ENCODE results near the gene PDCL2. TPM values are rescaled to one million over a fixed set of nuclear protein-coding genes. Genes with fewer than 3 reads are reported as not detected.

Gene PDCL2
- total RNA-seq, 1 experiment from 2014 or later, result not detected

- no peak for TF ChIP-seq CTCF (IDR thresholded peaks at IDR 0.05; ENCODE audit: unreplicated experiment)
- H3K4me1 Mint-ChIP-seq (ENCODE audit: insufficient read depth, unreplicated experiment), result peaks cover 25% of the 10 kb centered on the region
- ChIA-PET POLR2A (interaction anchor here (1.2 to 3.5 kb wide), 4 partner anchors 16 to 122 kb away, joined by 3 to 55 read pairs (median 12); partner anchors contain the start of gene CLOCK), CTCF (interaction anchor here (0.6 to 1.9 kb wide), 7 partner anchors 27 to 977 kb away, joined by 3 to 5 read pairs (median 3); partner anchors contain the start of gene SRD5A3)
- BruUV-seq (replicated peaks), result no TSS peak
- H3K4me3 Mint-ChIP-seq (ENCODE audit: unreplicated experiment), result no peak overlapping the region
- no peaks in the 10 kb centered on the region for H3K27me3 Mint-ChIP-seq (ENCODE audit: insufficient read depth, unreplicated experiment)
- H3K36me3 Mint-ChIP-seq (ENCODE audit: insufficient read depth, unreplicated experiment), result peaks cover 4% of the 10 kb centered on the region
- peak; percentile 60 for DNase-seq (ENCODE audit: unreplicated experiment)
- H3K9me3 Mint-ChIP-seq (ENCODE audit: unreplicated experiment), result no peaks in the 10 kb centered on the region
- intact Hi-C loops (cut with micrococcal nuclease), result no loop called here
- H3K27ac Mint-ChIP-seq (ENCODE audit: low read depth, unreplicated experiment), result peak overlapping the region; percentile 82
Measured at GRCh38 chr4:55611358-55612059, 19.5 kb upstream of the PDCL2 start.

DNA sequence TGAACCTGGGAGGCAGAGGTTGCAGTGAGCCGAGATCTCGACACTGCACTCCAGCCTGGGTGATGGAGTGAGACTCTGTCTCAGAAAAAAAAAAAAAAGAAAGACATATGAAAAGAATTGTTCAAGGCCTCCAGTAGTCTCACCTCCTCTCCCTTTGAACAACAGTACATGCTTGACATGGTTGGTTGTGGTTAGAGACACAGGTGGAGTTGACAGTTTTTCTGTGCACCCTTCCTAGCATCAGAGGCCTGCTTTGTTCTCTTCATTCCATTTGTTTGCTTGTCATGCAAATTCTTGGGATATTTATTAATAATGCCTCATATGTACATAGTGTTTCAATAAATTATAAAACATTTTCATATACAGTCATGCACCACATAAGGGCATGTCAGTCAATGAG, 18.3 kb upstream of the PDCL2 start:
- DNase-seq (ENCODE audit: unreplicated experiment), result peak; percentile 16
- intact Hi-C loops (cut with micrococcal nuclease), result no loop called here
- POLR2A ChIA-PET, result interaction anchor here (0.8 to 3.5 kb wide), 11 partner anchors 14 to 255 kb away, joined by 3 to 55 read pairs (median 8); partner anchors contain the start of genes CLOCK, EXOC1 and NMU
- no TSS peak for BruUV-seq (replicated peaks)
- no peak for TF ChIP-seq CTCF (IDR thresholded peaks at IDR 0.05; ENCODE audit: unreplicated experiment)
- Mint-ChIP-seq H3K36me3 (ENCODE audit: insufficient read depth, unreplicated experiment) (peaks cover 4% of the 10 kb centered on the region), H3K27ac (ENCODE audit: low read depth, unreplicated experiment) (peak overlapping the region; percentile 97), H3K4me3 (ENCODE audit: unreplicated experiment) (no peak overlapping the region), H3K9me3 (ENCODE audit: unreplicated experiment) (no peaks in the 10 kb centered on the region), H3K4me1 (ENCODE audit: insufficient read depth, unreplicated experiment) (peaks cover 25% of the 10 kb centered on the region), H3K27me3 (ENCODE audit: insufficient read depth, unreplicated experiment) (no peaks in the 10 kb centered on the region)
- CTCF ChIA-PET, result interaction anchor here (0.6 to 1.7 kb wide), 7 partner anchors 18 to 256 kb away, joined by 3 to 7 read pairs (median 5); no protein-coding TSS in a partner anchor

DNA sequence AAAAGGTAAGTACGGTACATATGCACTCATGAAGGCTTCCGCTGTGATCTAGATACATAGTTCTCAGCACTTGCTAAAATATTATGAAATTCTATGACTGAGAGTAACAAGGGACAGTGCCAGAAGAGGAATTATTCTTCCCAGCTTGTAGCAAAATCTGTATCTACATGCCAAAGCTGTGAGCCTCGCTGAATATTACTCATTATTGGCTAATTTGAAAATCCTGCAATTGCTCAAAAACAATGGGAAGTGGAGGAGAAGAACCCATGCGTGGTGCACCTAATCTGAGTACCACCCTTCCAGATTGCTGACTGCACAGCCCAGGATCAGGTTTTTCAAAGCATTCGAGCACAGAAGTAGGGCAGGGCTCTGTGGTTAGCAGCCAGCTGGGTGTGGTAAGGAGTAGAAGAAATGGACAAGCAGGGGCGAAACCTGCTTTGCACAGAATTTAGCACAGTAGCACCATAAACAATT, 17.4 kb upstream of the PDCL2 start:
- BruUV-seq (replicated peaks), result no TSS peak
- peak overlapping the region; percentile 70 for H3K4me3 Mint-ChIP-seq (ENCODE audit: unreplicated experiment)
- H3K27ac Mint-ChIP-seq (ENCODE audit: low read depth, unreplicated experiment), result peak overlapping the region; percentile 97
- H3K9me3 Mint-ChIP-seq (ENCODE audit: unreplicated experiment), result no peaks in the 10 kb centered on the region
- H3K36me3 Mint-ChIP-seq (ENCODE audit: insufficient read depth, unreplicated experiment), result peaks cover 4% of the 10 kb centered on the region
- peak; percentile 94 for DNase-seq (ENCODE audit: unreplicated experiment)
- H3K4me1 Mint-ChIP-seq (ENCODE audit: insufficient read depth, unreplicated experiment), result peaks cover 25% of the 10 kb centered on the region
- CTCF ChIA-PET, result interaction anchor here (0.6 to 1.7 kb wide), 7 partner anchors 16 to 257 kb away, joined by 3 to 7 read pairs (median 5); no protein-coding TSS in a partner anchor
- intact Hi-C loops (cut with micrococcal nuclease), result loop anchor here (1.0 to 2.0 kb wide), 2 partner anchors 29 to 256 kb away; no protein-coding TSS in a partner anchor
- POLR2A ChIA-PET, result interaction anchor here (0.6 to 3.5 kb wide), 18 partner anchors 10 to 269 kb away, joined by 3 to 55 read pairs (median 4); partner anchors contain the start of genes CLOCK, EXOC1 and NMU
- no peak for TF ChIP-seq CTCF (IDR thresholded peaks at IDR 0.05; ENCODE audit: unreplicated experiment)
- no peaks in the 10 kb centered on the region for H3K27me3 Mint-ChIP-seq (ENCODE audit: insufficient read depth, unreplicated experiment)

DNA sequence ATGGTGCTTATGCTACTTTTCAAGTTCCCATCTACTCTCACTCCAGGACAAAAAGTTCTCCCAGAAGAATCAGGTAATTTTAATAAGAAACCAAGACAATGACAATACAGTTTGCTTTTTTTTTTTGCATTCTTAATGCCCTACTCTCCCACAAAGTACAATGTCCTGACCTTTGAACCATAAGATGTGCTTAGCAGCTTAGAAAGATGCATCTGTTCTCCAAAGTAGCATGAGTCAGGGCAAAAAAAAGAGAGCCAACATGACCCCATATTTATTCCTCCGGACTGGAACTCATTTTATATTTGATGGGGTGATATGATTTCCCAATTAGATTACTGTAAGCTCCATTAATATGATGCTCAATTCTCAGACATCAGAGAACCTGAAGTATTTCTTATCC, 16.5 kb upstream of the PDCL2 start:
- DNase-seq (ENCODE audit: unreplicated experiment), result peak; percentile 11
- POLR2A ChIA-PET, result interaction anchor here (0.6 to 3.5 kb wide), 14 partner anchors 9 to 263 kb away, joined by 3 to 55 read pairs (median 6); partner anchors contain the start of genes CLOCK and NMU
- CTCF ChIA-PET, result interaction anchor here (0.6 to 1.6 kb wide), 9 partner anchors 15 to 263 kb away, joined by 3 to 9 read pairs (median 3); no protein-coding TSS in a partner anchor
- H3K27ac Mint-ChIP-seq (ENCODE audit: low read depth, unreplicated experiment), result peak overlapping the region; percentile 97
- peak overlapping the region; percentile 70 for H3K4me3 Mint-ChIP-seq (ENCODE audit: unreplicated experiment)
- peaks cover 4% of the 10 kb centered on the region for H3K36me3 Mint-ChIP-seq (ENCODE audit: insufficient read depth, unreplicated experiment)
- H3K4me1 Mint-ChIP-seq (ENCODE audit: insufficient read depth, unreplicated experiment), result peaks cover 25% of the 10 kb centered on the region
- no TSS peak for BruUV-seq (replicated peaks)
- intact Hi-C loops (cut with micrococcal nuclease), result loop anchor here (2.0 kb wide), 1 partner anchor 30 kb away; no protein-coding TSS in a partner anchor
- H3K27me3 Mint-ChIP-seq (ENCODE audit: insufficient read depth, unreplicated experiment), result no peaks in the 10 kb centered on the region
- TF ChIP-seq CTCF (IDR thresholded peaks at IDR 0.05; ENCODE audit: unreplicated experiment), result no peak
- no peaks in the 10 kb centered on the region for H3K9me3 Mint-ChIP-seq (ENCODE audit: unreplicated experiment)

Measured in MCF 10A (cell line).